H9 (cell line): ENCODE measurements around the gene TOM1L2. TPM values are rescaled to one million over a fixed set of nuclear protein-coding genes. Genes with fewer than 3 reads are reported as not detected.

Experiments
- DNase-seq: peaks from one replicate; pipeline ENCODE4 v3.0.0-alpha.2; 2017
- H2AFZ ChIP-seq: one replicate; pipeline ENCODE4 v1.6.1; 2013; ENCODE audit warnings: mild to moderate bottlenecking, low read length, control low read depth, moderate library complexity
- H2AK5ac ChIP-seq: 2 replicates; pipeline ENCODE4 v1.6.1; 2013; ENCODE audit warnings: low read length, control low read depth, mixed read lengths; ENCODE audit not compliant: insufficient read length
- H2BK120ac ChIP-seq: one replicate; pipeline ENCODE4 v1.6.1; 2013; ENCODE audit warnings: low read depth, mild to moderate bottlenecking, low read length, control low read depth, inconsistent platforms; ENCODE audit not compliant: poor library complexity, severe bottlenecking
- H2BK12ac ChIP-seq: 2 replicates; pipeline ENCODE4 v1.6.1; 2013; ENCODE audit warnings: low read length, control low read depth, mixed read lengths, low read depth; ENCODE audit not compliant: insufficient read length
- H2BK15ac ChIP-seq: 2 replicates; pipeline ENCODE4 v1.6.1; 2013; ENCODE audit warnings: low read depth, low read length, control low read depth
- H2BK20ac ChIP-seq: one replicate; pipeline ENCODE4 v1.6.1; 2013; ENCODE audit warnings: low read depth, mild to moderate bottlenecking, low read length, control low read depth, inconsistent platforms; ENCODE audit not compliant: poor library complexity, severe bottlenecking
- H2BK5ac ChIP-seq: 2 replicates; pipeline ENCODE4 v1.6.1; 2013; ENCODE audit warnings: low read length, control low read depth, mixed read lengths; ENCODE audit not compliant: insufficient read length
- H3K14ac ChIP-seq: 2 replicates; pipeline ENCODE4 v1.6.1; 2013; ENCODE audit warnings: low read length, control low read depth; ENCODE audit not compliant: insufficient read depth
- H3K18ac ChIP-seq: 2 replicates; pipeline ENCODE4 v1.6.1; 2013; ENCODE audit warnings: low read depth, mild to moderate bottlenecking, mixed read lengths, low read length, control low read depth; ENCODE audit not compliant: insufficient read length
- H3K23ac ChIP-seq: 2 replicates; pipeline ENCODE4 v1.6.1; 2013; ENCODE audit warnings: low read length, control low read depth, mixed read lengths, low read depth; ENCODE audit not compliant: insufficient read length
- H3K23me2 ChIP-seq: 2 replicates; pipeline ENCODE4 v1.6.1; 2013; ENCODE audit warnings: low read depth, mild to moderate bottlenecking, mixed read lengths, low read length, control low read depth; ENCODE audit not compliant: insufficient read length, poor library complexity, severe bottlenecking
- H3K27ac ChIP-seq: 2 replicates; pipeline ENCODE4 v1.5.1; 2013; ENCODE audit warnings: low read length, control low read depth, mixed read lengths, low read depth; ENCODE audit not compliant: insufficient read length
- H3K27me3 ChIP-seq: 2 replicates; pipeline ENCODE4 v1.6.1; 2013; ENCODE audit warnings: low read length, control low read depth, inconsistent platforms; ENCODE audit not compliant: insufficient read depth
- H3K4ac ChIP-seq: 2 replicates; pipeline ENCODE4 v1.6.1; 2013; ENCODE audit warnings: low read depth, mild to moderate bottlenecking, control low read depth, inconsistent platforms, low read length, moderate library complexity
- H3K4me1 ChIP-seq: 2 replicates; pipeline ENCODE4 v1.6.1; 2013; ENCODE audit warnings: low read length, control low read depth, inconsistent platforms; ENCODE audit not compliant: insufficient read depth
- H3K4me2 ChIP-seq: 2 replicates; pipeline ENCODE4 v1.6.1; 2013; ENCODE audit warnings: low read length, control low read depth, mixed read lengths; ENCODE audit not compliant: insufficient read length, insufficient read depth
- H3K56ac ChIP-seq: 2 replicates; pipeline ENCODE4 v1.6.1; 2013; ENCODE audit warnings: low read depth, mild to moderate bottlenecking, mixed read lengths, low read length, control low read depth; ENCODE audit not compliant: insufficient read length
- H3K79me1 ChIP-seq: 2 replicates; pipeline ENCODE4 v1.6.1; 2013; ENCODE audit warnings: low read depth, mild to moderate bottlenecking, moderate library complexity, low read length, control low read depth, inconsistent platforms; ENCODE audit not compliant: insufficient read depth, poor library complexity, severe bottlenecking
- H3K79me2 ChIP-seq: 2 replicates; pipeline ENCODE4 v1.6.1; 2013; ENCODE audit warnings: low read length, control low read depth, inconsistent platforms; ENCODE audit not compliant: insufficient read depth
- H3K9ac ChIP-seq: 2 replicates; pipeline ENCODE4 v1.6.1; 2013; ENCODE audit warnings: low read length, control low read depth, mixed read lengths; ENCODE audit not compliant: insufficient read length; ENCODE audit errors: extremely low read depth
- H3K9me3 ChIP-seq: one replicate; pipeline ENCODE4 v1.6.1; 2013; ENCODE audit warnings: low read depth, low read length, inconsistent platforms; ENCODE audit not compliant: control insufficient read depth
- H3T11ph ChIP-seq: one replicate; pipeline ENCODE4 v1.6.1; 2013; ENCODE audit warnings: mild to moderate bottlenecking, low read length, control low read depth, inconsistent platforms
- H4K20me1 ChIP-seq: one replicate; pipeline ENCODE4 v1.6.1; 2013; ENCODE audit not compliant: control insufficient read depth, insufficient read length, insufficient read depth
- H4K5ac ChIP-seq: 2 replicates; pipeline ENCODE4 v1.6.1; 2013; ENCODE audit warnings: low read depth, mild to moderate bottlenecking, mixed read lengths, low read length, control low read depth; ENCODE audit not compliant: insufficient read length
- H4K8ac ChIP-seq: replicated peaks from 2 replicates; pipeline ENCODE4 v1.6.1; 2013; ENCODE audit warnings: low read length, control low read depth, mixed read lengths, low read depth; ENCODE audit not compliant: insufficient read length
- H4K91ac ChIP-seq: 2 replicates; pipeline ENCODE4 v1.6.1; 2013; ENCODE audit warnings: low read depth, mild to moderate bottlenecking, moderate library complexity, mixed read lengths, low read length, control low read depth; ENCODE audit not compliant: insufficient read length
- H3K27ac Mint-ChIP-seq, 3 experiments: 2 replicates in 2 of 3; 3 replicates in 1 of 3; pipeline ENCODE4 v1.8.0; 2020 to 2021; ENCODE audit warnings: mixed read lengths in 3 of 3, mild to moderate bottlenecking in 1 of 3, moderate library complexity in 1 of 3
- H3K27me3 Mint-ChIP-seq: 2 replicates; pipeline ENCODE4 v1.8.0; 2021; ENCODE audit warnings: low read depth, mild to moderate bottlenecking, moderate library complexity, mixed read lengths
- H3K36me3 Mint-ChIP-seq, 3 experiments: 2 replicates in 2 of 3; 3 replicates in 1 of 3; pipeline ENCODE4 v1.8.0; 2020 to 2021; ENCODE audit warnings: low read depth in 3 of 3, mixed read lengths in 3 of 3; ENCODE audit not compliant: insufficient read depth in 1 of 3
- H3K4me1 Mint-ChIP-seq, 2 experiments: 2 replicates each; pipeline ENCODE4 v1.8.0; 2020; ENCODE audit warnings: mixed read lengths in 2 of 2
- H3K4me3 Mint-ChIP-seq, 2 experiments: 2 replicates in 1 of 2; 3 replicates in 1 of 2; pipeline ENCODE4 v1.8.0; 2020 to 2021; ENCODE audit warnings: mild to moderate bottlenecking in 2 of 2, mixed read lengths in 2 of 2, moderate library complexity in 1 of 2
- H3K9me3 Mint-ChIP-seq, 2 experiments: 2 replicates in 1 of 2; 3 replicates in 1 of 2; pipeline ENCODE4 v1.8.0; 2020; ENCODE audit warnings: mild to moderate bottlenecking in 2 of 2, mixed read lengths in 2 of 2, moderate library complexity in 1 of 2
- CTCF ChIP-seq: fragments of 200-600 bp; sonication (generic); conservative IDR thresholded peaks from 3 replicates; pipeline ENCODE4 v1.8.0; 2021; ENCODE audit warnings: antibody characterized with exemption, mild to moderate bottlenecking
- WGBS: extraction: QIAGEN DNeasy Blood & Tissue Kit; methylation state at CpG from one replicate; pipeline ENCODE4 v1.1.7; 2013; ENCODE audit warnings: missing lambda C conversion rate, low lambda C conversion rate, mixed read lengths; ENCODE audit not compliant: insufficient read length; ENCODE audit errors: extremely low coverage; 5-methylcytosine and 5-hydroxymethylcytosine counted together
- total RNA-seq: library from RNA; stranded (reverse); gene quantifications from 2 replicates; pipeline ENCODE4 v1.2.1, GENCODE V29; 2021

Gene TOM1L2
- total RNA-seq, 1 experiment from 2014 or later, result 4.6 TPM

- Histone ChIP-seq H3K79me1 (no peaks in the 10 kb centered on the region), H3T11ph (no peak overlapping the region), H4K91ac (no peak overlapping the region), H3K23me2 (no peaks in the 10 kb centered on the region), H3K23ac (no peak overlapping the region), H3K4me2 (no peak overlapping the region), H3K4me1 (peaks cover 2% of the 10 kb centered on the region; the same call in 1 of the 2 replicates), H2BK120ac (no peak overlapping the region), H2AFZ (no peak overlapping the region), H2BK20ac (no peak overlapping the region), H4K20me1 (no peaks in the 10 kb centered on the region), H3K18ac (no peak overlapping the region), H2BK5ac (no peak overlapping the region), H3K27me3 (no peaks in the 10 kb centered on the region), H3K4ac (no peak overlapping the region), H3K14ac (no peak overlapping the region), H3K79me2 (no peaks in the 10 kb centered on the region), H3K9ac (no peak overlapping the region), H2BK15ac (no peak overlapping the region), H4K8ac (no peak overlapping the region), H2AK5ac (no peak overlapping the region), H3K9me3 (no peaks in the 10 kb centered on the region), H3K27ac (no peak overlapping the region), H4K5ac (no peak overlapping the region), H3K56ac (no peak overlapping the region), H2BK12ac (no peak overlapping the region)
- no CpG with 5 or more reads among the region's 4 CpGs for WGBS
- Mint-ChIP-seq H3K4me1 (peaks cover 14% of the 10 kb centered on the region in 2 experiments; a peak in 3 of 4 replicates), H3K27me3 (no peaks in the 10 kb centered on the region), H3K36me3 (no peaks in the 10 kb centered on the region), H3K27ac (no peak overlapping the region), H3K9me3 (no peaks in the 10 kb centered on the region), H3K4me3 (no peak overlapping the region; a peak in 1 of 5 replicates)
- no peak for TF ChIP-seq CTCF
- DNase-seq, result no peak
Measured at GRCh38 chr17:17902877-17903276, 69.3 kb downstream of the TOM1L2 start.
